A673 (cell line): ENCODE measurements around the gene ICAM2.

Experiments used
- CTCF ChIP-seq: fragments of 300-800, 200-600 bp; sonication (generic); conservative IDR thresholded peaks from 2 replicates; pipeline ENCODE4 v1.5.1; 2017; ENCODE audit warnings: low read depth, mild to moderate bottlenecking, antibody characterized with exemption, low read length, moderate library complexity, mixed read lengths
- EZH2 ChIP-seq: fragments of 200-600 bp; sonication (generic); IDR thresholded peaks from 2 replicates; pipeline ENCODE4 v1.6.1; 2017; ENCODE audit warnings: borderline replicate concordance, low read depth, mild to moderate bottlenecking, mixed read lengths, antibody characterized with exemption, low read length; ENCODE audit not compliant: poor library complexity, severe bottlenecking

- TF ChIP-seq CTCF (no peak), EZH2 (no peak)
These were observed 22.9 kb downstream of the ICAM2 start for GRCh38 chr17:63997341-63998048.
